Measurements from ENCODE around the gene DGKB.

DNA sequence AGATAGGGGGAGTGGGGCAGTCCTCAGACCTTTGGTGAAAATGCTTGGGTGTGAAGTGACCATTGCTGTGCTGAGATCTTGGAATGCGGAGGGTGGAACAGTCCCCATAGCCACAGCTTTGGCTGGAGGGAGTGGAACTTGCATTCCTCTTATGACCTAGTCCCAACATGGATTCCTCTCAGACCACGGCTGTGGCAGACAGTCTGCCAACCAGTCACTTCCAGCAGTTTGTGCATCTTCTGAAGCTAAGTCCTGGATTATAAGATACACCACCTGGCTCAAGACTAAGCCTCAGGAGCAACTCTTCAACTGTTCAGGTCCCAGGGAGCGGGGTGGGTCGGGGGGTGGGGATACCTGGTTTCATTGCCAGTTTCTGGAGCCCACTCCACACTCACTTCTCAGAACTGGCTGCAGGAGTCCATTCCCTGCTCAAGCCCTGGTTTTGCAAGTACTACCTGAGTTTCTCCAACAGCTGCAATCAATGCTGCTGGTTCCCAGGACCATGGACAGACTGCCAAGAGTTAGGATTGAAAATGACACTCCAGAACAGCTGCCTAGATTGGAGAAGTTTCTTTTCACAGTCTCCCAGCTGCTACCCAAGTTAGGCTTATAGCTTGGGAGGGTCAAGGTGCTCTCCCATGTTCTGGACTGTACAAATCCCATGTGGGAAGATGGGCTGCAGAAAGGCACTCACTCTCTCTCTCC, 29.1 kb upstream of the DGKB start:
- TF ChIP-seq ZNF565 (CRISPR knock-in tag; conservative IDR thresholded peaks at IDR 0.05; ENCODE audit: low read depth), result no peak
- TF ChIP-seq ESRRG (CRISPR knock-in tag; IDR thresholded peaks at IDR 0.05), result no peak
- TF ChIP-seq ZFP3 (CRISPR knock-in tag; IDR thresholded peaks at IDR 0.05), result no peak
- no peak for TF ChIP-seq OSR1 (CRISPR knock-in tag; IDR thresholded peaks at IDR 0.05)
- TF ChIP-seq PATZ1 (CRISPR knock-in tag; IDR thresholded peaks at IDR 0.05; ENCODE audit: borderline replicate concordance), result no peak
- TF ChIP-seq, protein P1, sequence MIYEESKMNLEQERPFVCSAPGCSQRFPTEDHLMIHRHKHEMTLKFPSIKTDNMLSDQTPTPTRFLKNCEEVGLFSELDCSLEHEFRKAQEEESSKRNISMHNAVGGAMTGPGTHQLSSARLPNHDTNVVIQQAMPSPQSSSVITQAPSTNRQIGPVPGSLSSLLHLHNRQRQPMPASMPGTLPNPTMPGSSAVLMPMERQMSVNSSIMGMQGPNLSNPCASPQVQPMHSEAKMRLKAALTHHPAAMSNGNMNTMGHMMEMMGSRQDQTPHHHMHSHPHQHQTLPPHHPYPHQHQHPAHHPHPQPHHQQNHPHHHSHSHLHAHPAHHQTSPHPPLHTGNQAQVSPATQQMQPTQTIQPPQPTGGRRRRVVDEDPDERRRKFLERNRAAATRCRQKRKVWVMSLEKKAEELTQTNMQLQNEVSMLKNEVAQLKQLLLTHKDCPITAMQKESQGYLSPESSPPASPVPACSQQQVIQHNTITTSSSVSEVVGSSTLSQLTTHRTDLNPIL (CRISPR knock-in tag; IDR thresholded peaks at IDR 0.05; ENCODE audit: low read depth), result no peak
- no peak for TF ChIP-seq RARB (CRISPR knock-in tag; IDR thresholded peaks at IDR 0.05)
- TF ChIP-seq ZNF8 (CRISPR knock-in tag; IDR thresholded peaks at IDR 0.05), result no peak
- TF ChIP-seq ARNTL (CRISPR knock-in tag; IDR thresholded peaks at IDR 0.05; ENCODE audit: borderline replicate concordance, low read depth), result no peak
- TF ChIP-seq BACH2 (CRISPR knock-in tag; IDR thresholded peaks at IDR 0.05; ENCODE audit: borderline replicate concordance), result no peak

Data from SK-N-SH treated with all-trans-retinoic acid at 6 μM for 48 hours (cell line).